MCF 10A (cell line): ENCODE data around the gene RGS7. TPM values are rescaled to one million over a fixed set of nuclear protein-coding genes. Genes with fewer than 3 reads are reported as not detected.

Source experiments
- BruUV-seq: library from RNA; stranded (reverse); fragments of 400-500 nt; replicated peaks from 2 replicates; lab custom pipeline; 2021; lab: Mats Ljungman, UMichigan
- CTCF ChIA-PET: fragments of 300-600 bp; sonication (Branson Sonifier 250); formaldehyde crosslinking; extraction: SDS; loops from one replicate; lab custom pipeline; 2021; ENCODE audit warnings: antibody characterized with exemption, inconsistent platforms; lab: Yijun Ruan, JAX
- POLR2A ChIA-PET: fragments of 300-600, 350-650 bp; sonication (Branson Sonifier 250); formaldehyde crosslinking; extraction: SDS; loops from one replicate; lab custom pipeline; 2020; ENCODE audit warnings: antibody characterized with exemption, inconsistent platforms; lab: Yijun Ruan, JAX
- DNase-seq: peaks from one replicate; pipeline ENCODE4 v3.0.0-alpha.2; 2018; ENCODE audit not compliant: unreplicated experiment
- H3K27ac Mint-ChIP-seq: one replicate; pipeline ENCODE4 v1.8.0; 2022; ENCODE audit warnings: mild to moderate bottlenecking, low read depth, mixed read lengths; ENCODE audit not compliant: unreplicated experiment
- H3K27me3 Mint-ChIP-seq: one replicate; pipeline ENCODE4 v1.8.0; 2022; ENCODE audit warnings: mixed read lengths; ENCODE audit not compliant: insufficient read depth, unreplicated experiment
- H3K36me3 Mint-ChIP-seq: one replicate; pipeline ENCODE4 v1.8.0; 2022; ENCODE audit warnings: mild to moderate bottlenecking, moderate library complexity, mixed read lengths; ENCODE audit not compliant: insufficient read depth, unreplicated experiment
- H3K4me1 Mint-ChIP-seq: one replicate; pipeline ENCODE4 v1.8.0; 2022; ENCODE audit warnings: mixed read lengths; ENCODE audit not compliant: insufficient read depth, unreplicated experiment
- H3K4me3 Mint-ChIP-seq: one replicate; pipeline ENCODE4 v1.8.0; 2022; ENCODE audit warnings: mild to moderate bottlenecking, moderate library complexity, mixed read lengths; ENCODE audit not compliant: unreplicated experiment
- H3K9me3 Mint-ChIP-seq: one replicate; pipeline ENCODE4 v1.8.0; 2022; ENCODE audit warnings: mixed read lengths; ENCODE audit not compliant: unreplicated experiment
- intact Hi-C: fragments of 100-400 bp; cut with micrococcal nuclease; formaldehyde crosslinking; loops from 2 replicates; pipeline ENCODE4 v1.14.1; 2022
- total RNA-seq: library from RNA; stranded (reverse); gene quantifications from 2 replicates; pipeline ENCODE4 v1.2.3, GENCODE V29; 2022
- TF ChIP-seq, protein P1 (sequence below): fragments of 200-600 bp; IDR thresholded peaks from one replicate; pipeline ENCODE4 v1.8.0; 2022; ENCODE audit warnings: antibody characterized with exemption, mild to moderate bottlenecking; ENCODE audit not compliant: unreplicated experiment

RGS7 gene
- total RNA-seq, 1 experiment from 2014 or later: 0.42 TPM

DNA sequence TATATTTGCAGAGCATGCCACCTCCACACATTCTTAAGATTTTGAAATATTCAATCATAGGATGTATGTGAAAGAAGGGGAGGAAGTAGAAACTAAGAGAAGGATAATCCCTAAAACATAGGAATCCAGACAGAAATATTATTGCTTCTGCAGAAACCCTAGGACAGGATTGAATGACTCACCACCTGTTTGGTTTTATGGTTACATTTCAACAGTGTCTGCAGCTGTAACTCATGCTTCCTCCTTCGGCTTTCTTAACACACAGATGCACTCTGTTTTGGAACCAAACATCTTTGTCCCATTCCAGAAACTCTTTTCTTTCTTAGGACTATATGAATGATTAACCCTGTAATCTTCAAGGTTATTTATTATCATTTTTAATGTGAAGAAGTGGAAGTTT, 20.7 kb downstream of the RGS7 start:
- intact Hi-C loops: no loop called here
- no peaks in the 10 kb centered on the region for H3K36me3 Mint-ChIP-seq
- no peak overlapping the region for H3K27ac Mint-ChIP-seq
- ChIA-PET CTCF (no interaction called here), POLR2A (no interaction called here)
- no peaks in the 10 kb centered on the region for H3K4me1 Mint-ChIP-seq
- no TSS peak for BruUV-seq
- H3K9me3 Mint-ChIP-seq: no peaks in the 10 kb centered on the region
- peak; percentile 69 for DNase-seq
- TF ChIP-seq, protein P1, sequence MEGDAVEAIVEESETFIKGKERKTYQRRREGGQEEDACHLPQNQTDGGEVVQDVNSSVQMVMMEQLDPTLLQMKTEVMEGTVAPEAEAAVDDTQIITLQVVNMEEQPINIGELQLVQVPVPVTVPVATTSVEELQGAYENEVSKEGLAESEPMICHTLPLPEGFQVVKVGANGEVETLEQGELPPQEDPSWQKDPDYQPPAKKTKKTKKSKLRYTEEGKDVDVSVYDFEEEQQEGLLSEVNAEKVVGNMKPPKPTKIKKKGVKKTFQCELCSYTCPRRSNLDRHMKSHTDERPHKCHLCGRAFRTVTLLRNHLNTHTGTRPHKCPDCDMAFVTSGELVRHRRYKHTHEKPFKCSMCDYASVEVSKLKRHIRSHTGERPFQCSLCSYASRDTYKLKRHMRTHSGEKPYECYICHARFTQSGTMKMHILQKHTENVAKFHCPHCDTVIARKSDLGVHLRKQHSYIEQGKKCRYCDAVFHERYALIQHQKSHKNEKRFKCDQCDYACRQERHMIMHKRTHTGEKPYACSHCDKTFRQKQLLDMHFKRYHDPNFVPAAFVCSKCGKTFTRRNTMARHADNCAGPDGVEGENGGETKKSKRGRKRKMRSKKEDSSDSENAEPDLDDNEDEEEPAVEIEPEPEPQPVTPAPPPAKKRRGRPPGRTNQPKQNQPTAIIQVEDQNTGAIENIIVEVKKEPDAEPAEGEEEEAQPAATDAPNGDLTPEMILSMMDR: no peak
- H3K4me3 Mint-ChIP-seq: no peak overlapping the region
- peaks cover 22% of the 10 kb centered on the region for H3K27me3 Mint-ChIP-seq

DNA sequence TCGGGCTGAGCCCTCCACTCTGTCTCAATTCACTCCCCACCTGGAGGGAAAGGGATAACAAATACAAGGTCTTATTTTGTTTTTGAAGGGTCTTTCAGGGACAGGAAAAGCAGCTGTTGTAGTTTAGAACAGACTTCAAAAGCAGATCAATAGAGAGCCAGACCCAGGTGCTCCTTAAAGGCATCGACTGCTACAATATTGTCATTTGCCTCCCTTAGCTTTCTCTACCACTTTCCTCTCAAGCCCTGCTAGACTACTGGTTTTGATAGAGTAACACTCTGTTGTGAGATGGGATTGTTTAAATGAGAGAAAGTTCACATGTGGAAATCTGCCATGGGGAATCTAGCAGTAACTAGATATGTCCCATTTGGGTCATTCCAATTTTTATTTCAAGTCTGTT, 24.0 kb downstream of the RGS7 start:
- BruUV-seq: no TSS peak
- Mint-ChIP-seq H3K36me3 (no peaks in the 10 kb centered on the region), H3K9me3 (no peaks in the 10 kb centered on the region), H3K27me3 (peaks cover 32% of the 10 kb centered on the region), H3K4me1 (no peaks in the 10 kb centered on the region), H3K27ac (no peak overlapping the region), H3K4me3 (no peak overlapping the region)
- intact Hi-C loops: no loop called here
- CTCF ChIA-PET: interaction anchor here (1.2 kb wide), 1 partner anchor 65 kb away, joined by 3 read pairs; no protein-coding TSS in a partner anchor
- DNase-seq: no peak
- TF ChIP-seq, protein P1: no peak
- POLR2A ChIA-PET: interaction anchor here (1.0 kb wide), 1 partner anchor 8 kb away, joined by 4 read pairs; no protein-coding TSS in a partner anchor

DNA sequence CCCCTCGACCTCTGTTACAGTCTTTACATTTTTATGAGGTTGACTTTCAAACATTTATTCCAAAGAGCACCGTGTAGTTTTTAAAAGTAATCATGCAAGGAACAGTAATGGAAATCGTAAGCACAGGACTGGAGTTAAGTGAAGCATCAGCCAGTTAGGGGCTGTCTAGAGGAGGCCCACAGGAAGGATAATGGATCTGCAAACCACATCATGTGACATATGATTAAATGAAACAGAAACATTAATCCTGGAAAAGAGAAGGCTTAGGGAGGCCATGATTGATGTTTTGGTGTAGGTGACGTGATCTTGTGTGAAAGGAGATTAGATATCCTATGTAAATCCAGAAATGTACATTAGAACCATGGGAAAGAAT, 25.0 kb downstream of the RGS7 start:
- Mint-ChIP-seq H3K4me1 (no peaks in the 10 kb centered on the region), H3K27me3 (peaks cover 34% of the 10 kb centered on the region), H3K9me3 (no peaks in the 10 kb centered on the region), H3K36me3 (no peaks in the 10 kb centered on the region), H3K4me3 (no peak overlapping the region), H3K27ac (no peak overlapping the region)
- TF ChIP-seq, protein P1: no peak
- ChIA-PET POLR2A (no interaction called here), CTCF (no interaction called here)
- DNase-seq: no peak
- intact Hi-C loops: no loop called here
- no TSS peak for BruUV-seq

DNA sequence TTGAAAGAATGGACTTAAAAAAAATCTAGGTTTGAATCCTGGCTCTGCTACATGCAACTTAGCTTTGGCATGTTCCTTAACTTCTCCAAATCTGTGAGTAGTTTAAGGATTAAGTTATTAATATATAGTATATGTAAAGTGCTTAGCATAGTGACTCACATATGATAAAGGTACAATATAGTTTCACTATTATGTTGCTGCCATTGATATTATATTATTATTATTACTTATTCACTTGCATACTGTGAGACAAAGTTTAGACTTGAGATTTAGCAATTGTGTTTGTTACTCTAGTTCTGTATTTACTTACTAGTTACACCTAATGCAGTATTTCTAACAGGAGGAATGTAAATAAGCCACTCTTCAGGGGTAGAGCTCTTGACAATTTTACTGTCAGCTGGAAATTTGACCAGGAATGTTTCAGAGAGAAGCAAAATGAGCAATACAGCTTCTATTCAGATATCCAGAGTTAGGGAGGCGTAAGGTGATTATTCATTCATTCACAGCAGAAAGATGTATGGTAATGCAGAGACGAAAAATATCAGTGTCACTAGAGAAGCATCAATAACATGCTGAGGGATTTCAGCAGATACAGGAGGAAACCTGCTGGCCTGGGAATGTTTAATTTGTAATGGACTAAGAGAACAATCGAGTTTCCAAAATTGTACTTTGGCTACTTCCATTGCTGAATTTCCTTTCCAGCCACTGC, 25.5 kb downstream of the RGS7 start:
- intact Hi-C loops: no loop called here
- CTCF ChIA-PET: no interaction called here

More for the DNA sequence above, 25.5 kb downstream of the RGS7 start:
- POLR2A ChIA-PET: no interaction called here
- Mint-ChIP-seq H3K27ac (no peak overlapping the region), H3K4me1 (no peaks in the 10 kb centered on the region), H3K4me3 (no peak overlapping the region), H3K27me3 (peaks cover 40% of the 10 kb centered on the region), H3K36me3 (no peaks in the 10 kb centered on the region), H3K9me3 (no peaks in the 10 kb centered on the region)
- no peak for DNase-seq
- TF ChIP-seq, protein P1: no peak
- BruUV-seq: no TSS peak
